ENCODE data around the gene HEXD.

Gene HEXD

GRCh38 chr17:82389379-82389778 is 28.8 kb upstream of the HEXD start:
- Mint-ChIP-seq H3K4me1 (peaks cover 25% of the 10 kb centered on the region), H3K36me3 (ENCODE audit: low read depth) (peaks cover 23% of the 10 kb centered on the region), H3K9me3 (no peaks in the 10 kb centered on the region), H3K27ac (peak overlapping the region in 1 of 3 experiments; percentile 26), H3K27me3 (ENCODE audit: low read depth) (no peaks in the 10 kb centered on the region), H3K4me3 (no peak overlapping the region)
- TF ChIP-seq CTCF (IDR thresholded peaks at IDR 0.05; ENCODE audit: unreplicated experiment in 3 of 3), result no peak

- Mint-ChIP-seq H3K27ac (peak overlapping the region in 1 of 3 experiments; percentile 37), H3K27me3 (ENCODE audit: low read depth) (no peaks in the 10 kb centered on the region), H3K36me3 (ENCODE audit: low read depth) (peaks cover 23% of the 10 kb centered on the region), H3K4me3 (no peak overlapping the region), H3K9me3 (no peaks in the 10 kb centered on the region), H3K4me1 (peaks cover 25% of the 10 kb centered on the region)
- TF ChIP-seq CTCF (IDR thresholded peaks at IDR 0.05; ENCODE audit: unreplicated experiment in 3 of 3), result no peak
Measured at GRCh38 chr17:82390015-82390859, 27.9 kb upstream of the HEXD start.

GRCh38 chr17:82390860-82391435 is 27.2 kb upstream of the HEXD start:
- Mint-ChIP-seq H3K27ac (no peak overlapping the region), H3K4me3 (no peak overlapping the region), H3K4me1 (peaks cover 24% of the 10 kb centered on the region), H3K27me3 (ENCODE audit: low read depth) (no peaks in the 10 kb centered on the region), H3K36me3 (ENCODE audit: low read depth) (peaks cover 26% of the 10 kb centered on the region), H3K9me3 (no peaks in the 10 kb centered on the region)
- no peak for TF ChIP-seq CTCF (IDR thresholded peaks at IDR 0.05; ENCODE audit: unreplicated experiment in 3 of 3)

GRCh38 chr17:82391496-82392066 is 26.6 kb upstream of the HEXD start:
- no peak overlapping the region for H3K27ac Mint-ChIP-seq
- H3K36me3 Mint-ChIP-seq (ENCODE audit: low read depth), result peaks cover 26% of the 10 kb centered on the region
- no peaks in the 10 kb centered on the region for H3K27me3 Mint-ChIP-seq (ENCODE audit: low read depth)
- H3K4me3 Mint-ChIP-seq, result no peak overlapping the region
- H3K4me1 Mint-ChIP-seq, result peaks cover 26% of the 10 kb centered on the region
- H3K9me3 Mint-ChIP-seq, result no peaks in the 10 kb centered on the region
- no peak for TF ChIP-seq CTCF (IDR thresholded peaks at IDR 0.05; ENCODE audit: unreplicated experiment in 3 of 3)

DNA sequence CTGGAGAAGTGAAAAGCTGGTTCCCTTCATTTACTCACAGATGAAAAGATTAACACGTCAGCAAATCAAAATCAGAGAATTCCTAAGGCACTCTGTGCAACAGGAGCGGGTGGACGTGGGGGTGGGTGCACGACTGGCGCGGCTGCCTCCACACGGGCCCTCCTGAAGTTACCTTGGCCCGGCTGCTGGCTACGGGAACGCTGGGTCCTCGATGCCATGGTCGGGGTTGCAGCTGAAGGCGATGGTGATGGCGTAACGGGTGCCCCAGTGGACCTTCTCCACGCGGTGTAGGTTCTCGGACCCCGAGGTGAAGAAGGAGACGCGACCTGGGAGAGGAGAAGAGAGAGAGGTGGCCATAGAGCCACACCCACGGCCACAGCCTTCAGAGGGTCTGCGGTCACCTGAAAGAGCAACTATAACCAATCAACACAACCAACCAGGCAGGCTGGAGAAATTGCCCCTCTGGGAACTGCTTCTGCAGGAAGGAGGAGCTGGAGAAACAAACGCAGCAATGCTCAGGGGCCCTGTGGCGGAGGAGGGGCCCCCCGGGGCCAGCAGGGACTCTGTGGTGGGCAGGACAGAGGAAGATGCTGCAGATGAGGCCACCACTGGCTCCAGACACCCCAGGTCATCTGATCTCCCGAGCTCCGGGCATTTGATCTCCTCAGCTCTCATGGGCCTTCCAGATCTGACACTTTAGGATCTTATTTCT is 25.8 kb upstream of the HEXD start:
- H3K36me3 Mint-ChIP-seq (ENCODE audit: low read depth), result peaks cover 26% of the 10 kb centered on the region
- H3K4me1 Mint-ChIP-seq, result peaks cover 28% of the 10 kb centered on the region
- no peak for TF ChIP-seq CTCF (IDR thresholded peaks at IDR 0.05; ENCODE audit: unreplicated experiment in 3 of 3)
- no peak overlapping the region for H3K27ac Mint-ChIP-seq
- no peak overlapping the region for H3K4me3 Mint-ChIP-seq
- H3K9me3 Mint-ChIP-seq, result no peaks in the 10 kb centered on the region
- no peaks in the 10 kb centered on the region for H3K27me3 Mint-ChIP-seq (ENCODE audit: low read depth)
